RPMI7951 (cell line): ENCODE data around the gene FARP2. TPM values are rescaled to one million over a fixed set of nuclear protein-coding genes. Genes with fewer than 3 reads are reported as not detected.
A peak's percentile ranks its signal among the peaks of the same experiment; 100 is the strongest.
"Not testable (repeated sequence)": the region's sequence is repeated elsewhere in the genome, so short reads cannot be mapped to it uniquely, and the experiment has no call there.

Experiments
- DNase-seq: peaks from one replicate; pipeline ENCODE4 v3.0.0-alpha.2; 2012; ENCODE audit warnings: low read depth
- total RNA-seq: library from RNA; depleted of rRNA; stranded (reverse); fragments of >200 nt; shearing (Covaris generic); gene quantifications from 2 replicates; pipeline ENCODE4 v1.2.3, GENCODE V29; 2014

FARP2 gene
- total RNA-seq, 1 experiment from 2014 or later = 38.1 TPM

DNA sequence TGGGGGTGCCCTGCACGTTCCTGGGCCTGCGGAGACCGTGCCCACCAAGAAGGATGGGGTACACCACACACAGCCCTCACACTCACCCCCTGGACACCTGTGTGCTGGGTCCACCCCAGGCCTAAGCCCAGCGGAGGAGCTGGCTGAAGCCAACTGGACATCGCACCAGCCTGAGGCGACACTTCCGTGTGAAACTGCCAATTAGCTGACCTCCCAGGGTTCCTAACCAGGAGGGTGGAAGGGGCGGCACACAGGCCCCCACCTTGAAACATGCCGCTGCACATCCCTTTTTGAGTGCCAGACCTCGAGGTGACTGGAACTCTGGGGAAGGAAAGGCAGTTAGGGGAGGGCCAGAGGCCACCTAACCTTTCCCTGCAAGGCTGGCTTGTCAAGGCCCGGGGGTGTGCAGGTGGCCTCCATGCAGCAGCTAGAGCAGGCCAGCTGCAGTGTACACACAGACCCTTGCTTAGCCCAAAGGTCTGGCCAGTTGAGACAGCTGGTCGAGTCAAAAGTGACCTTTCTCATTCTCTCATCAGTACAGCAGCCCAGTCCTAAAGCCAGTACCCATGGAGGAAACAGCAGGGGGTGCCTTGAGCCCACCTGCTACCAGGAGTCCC, 147.8 kb downstream of the FARP2 start:
- DNase-seq = no peak

DNA sequence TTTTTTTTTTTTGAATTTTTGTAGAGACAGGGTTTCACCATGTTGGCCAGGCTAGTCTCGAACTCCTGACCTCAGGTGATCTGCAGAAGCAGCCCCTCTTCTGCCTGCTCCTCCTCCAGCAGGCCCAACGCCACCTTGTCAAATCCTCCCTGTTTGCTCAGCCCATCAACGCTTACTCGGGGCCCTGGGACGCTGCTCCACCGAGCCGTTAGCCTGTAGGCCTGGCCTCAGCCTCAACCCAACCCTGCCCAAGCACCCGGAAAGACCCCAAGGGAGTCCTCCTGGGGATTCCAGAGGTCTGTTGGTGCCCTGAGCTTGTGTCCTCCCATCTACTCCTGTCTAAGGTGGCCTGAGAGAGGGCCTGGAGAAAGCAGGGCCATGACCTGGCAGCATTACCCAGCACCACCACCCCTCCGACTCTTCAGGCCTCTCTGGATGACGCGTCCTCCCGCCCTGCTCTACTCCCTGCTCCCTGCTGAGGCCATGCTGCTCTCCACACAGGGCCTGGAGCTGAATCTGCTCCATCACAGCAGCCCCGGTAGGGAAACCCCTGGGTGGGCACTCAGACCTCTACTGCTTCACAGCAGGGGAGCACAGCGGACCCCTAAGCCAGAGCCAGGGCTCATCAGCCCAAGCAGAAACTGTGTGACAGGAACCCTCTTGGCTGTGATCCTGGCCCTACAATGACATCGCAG, 149.1 kb downstream of the FARP2 start:
- DNase-seq = no peak

DNA sequence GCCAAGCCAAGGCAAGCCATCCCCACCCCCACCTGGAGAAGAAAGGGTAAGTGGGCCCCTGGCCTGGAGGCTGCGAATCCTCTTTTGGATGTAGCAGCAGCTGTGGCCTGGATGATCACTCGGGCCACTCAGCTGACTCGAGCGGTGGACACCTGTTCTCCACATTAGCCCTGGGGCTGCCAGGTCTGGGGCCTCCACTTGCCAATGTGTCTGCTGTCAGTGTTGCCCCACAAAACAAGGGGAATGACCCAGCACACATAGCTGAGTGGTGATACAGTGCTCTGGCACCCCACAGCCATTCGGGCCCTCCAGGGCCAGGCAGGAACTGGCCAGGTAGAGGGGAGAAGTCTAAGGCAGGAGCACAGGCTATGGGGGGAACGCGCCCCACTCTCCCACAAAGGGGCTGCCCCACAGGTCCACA, 149.7 kb downstream of the FARP2 start:
- no peak for DNase-seq

DNA sequence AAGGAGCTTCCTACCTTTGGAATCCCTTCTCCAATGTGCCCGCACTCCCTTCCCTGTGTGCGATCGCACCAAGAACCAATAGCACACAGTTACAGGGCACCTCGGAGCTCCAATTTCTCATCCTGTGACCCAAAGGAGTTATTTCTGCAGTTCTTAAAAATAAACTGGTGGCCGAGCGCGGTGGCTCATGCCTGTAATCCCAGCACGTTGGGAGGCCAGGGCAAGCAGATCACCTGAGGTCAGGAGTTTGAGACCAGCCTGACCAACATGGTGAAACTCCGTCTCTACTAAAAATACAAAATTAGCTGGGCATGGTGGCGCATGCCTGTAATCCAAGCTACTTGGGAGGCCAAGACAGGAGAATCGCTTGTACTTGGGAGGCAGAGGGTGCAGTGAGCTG, 150.2 kb downstream of the FARP2 start:
- not testable (repeated sequence) for DNase-seq

DNA sequence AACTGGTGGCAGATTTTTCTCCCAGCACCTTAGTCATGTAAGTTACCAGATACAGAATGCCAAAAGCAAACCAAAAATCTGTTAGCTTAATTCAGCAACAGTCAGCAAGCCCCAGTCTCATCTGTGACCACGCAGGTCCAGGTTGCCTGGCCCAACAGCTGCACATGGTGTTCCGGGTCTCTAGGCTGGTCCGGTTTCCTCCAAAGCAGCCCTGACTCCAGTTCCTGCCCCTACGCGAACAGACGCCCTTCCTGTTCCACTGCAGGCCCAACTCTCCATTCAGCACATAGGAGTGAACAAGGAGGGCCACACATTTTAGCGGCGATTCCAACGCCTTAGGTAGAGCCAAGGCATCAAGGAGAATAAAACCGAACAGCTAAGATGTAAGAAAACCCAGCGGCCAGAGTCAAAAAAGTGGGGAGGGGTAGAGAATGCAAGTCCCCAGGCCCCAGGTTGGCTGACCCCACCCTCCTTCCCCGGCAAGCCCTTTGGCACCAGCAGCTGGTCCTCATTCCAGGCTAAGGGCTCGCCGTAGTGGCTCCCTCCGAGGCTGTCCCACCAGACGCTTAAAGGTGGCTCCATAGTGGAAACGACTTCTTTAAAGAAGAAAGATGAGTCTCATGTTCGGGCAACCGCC, 150.8 kb downstream of the FARP2 start:
- DNase-seq = no peak

DNA sequence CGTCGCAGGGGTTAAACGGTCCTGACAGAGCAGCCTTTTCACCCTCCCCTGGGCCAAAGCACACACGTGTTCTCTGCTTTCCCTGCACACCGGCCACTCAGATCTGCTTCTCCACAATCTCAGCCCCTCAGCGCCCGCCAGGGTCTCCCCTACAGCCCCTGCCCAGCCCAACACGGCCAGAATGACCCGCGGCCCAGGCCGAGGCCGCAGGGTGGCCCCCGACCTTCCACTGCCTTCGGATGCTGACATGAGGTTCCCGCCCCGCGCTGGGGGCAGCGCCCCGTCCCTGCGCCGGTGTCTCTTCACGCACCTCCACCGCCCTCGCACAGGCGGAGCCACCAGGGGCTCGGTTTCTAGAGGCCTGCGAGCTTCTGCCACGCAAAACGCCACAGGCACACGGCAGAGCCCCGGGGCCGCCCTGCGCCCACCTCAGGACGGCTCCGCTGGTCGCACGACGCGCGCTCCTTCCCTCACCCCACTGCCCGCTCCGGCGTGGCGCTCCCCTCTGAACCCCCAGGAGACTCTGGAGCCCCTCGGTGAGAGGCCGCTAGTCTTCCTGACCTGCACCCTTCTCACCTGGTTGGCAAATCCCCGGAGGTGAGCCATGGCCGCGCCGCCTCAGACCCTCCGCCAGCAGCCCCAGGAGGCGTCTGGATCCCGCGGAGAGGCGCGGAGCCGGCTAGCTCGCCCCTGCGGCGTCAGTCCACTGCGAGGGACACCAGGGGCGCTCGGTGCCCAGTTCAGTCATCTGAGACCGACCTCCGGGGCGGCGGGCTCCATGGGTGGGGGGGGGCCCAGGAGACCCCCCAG, 151.6 kb downstream of the FARP2 start:
- DNase-seq = peak; percentile 51

DNA sequence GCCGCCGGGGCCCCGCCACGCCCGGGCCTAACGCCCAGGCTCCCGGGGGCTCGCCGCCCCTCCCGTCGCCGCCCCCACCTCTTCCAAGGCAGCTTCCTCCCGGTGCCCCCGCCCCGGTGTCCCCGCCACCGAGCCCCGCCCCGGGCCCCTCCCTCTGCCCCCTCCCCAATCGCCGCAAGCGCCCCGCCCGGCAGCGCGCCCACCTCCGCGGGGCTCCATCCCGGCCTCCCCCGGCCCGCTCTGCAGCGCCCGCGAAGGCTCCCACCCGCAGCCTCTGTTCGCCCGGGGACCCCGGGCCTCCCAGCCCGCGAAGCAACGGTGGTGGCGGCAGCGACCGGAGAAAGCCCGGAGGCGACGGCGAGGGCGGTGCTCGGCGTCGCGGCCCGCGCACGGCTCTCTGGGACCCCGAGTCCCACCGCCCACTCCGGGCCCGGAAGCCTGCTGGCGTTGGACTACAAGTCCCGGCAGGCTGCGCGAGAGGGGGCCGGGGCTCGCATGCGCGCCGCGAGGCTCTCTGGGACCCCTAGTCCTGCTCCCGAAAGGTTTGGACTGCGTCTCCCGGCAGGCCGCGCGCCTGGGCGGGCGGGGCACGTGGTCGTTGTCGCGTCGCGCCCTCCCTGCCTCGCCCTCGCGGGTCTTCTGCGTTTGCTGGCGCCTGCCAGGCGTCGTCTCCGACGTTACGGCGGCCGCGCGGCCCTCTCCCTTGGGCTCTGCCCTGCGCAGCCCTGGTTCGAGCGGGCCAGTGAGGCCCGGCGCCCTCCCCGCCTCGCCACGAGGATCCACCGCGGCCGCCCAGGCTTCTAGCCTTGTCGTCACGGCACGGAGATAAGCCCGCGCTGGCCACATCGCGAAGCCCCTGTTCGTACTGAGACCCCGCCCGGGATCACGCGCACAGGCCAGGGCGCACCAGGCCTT, 152.4 kb downstream of the FARP2 start, which contains the start of gene STK25:
Gene STK25, minus strand, starts transcription at position 345 of the 915 bp plus-strand sequence. CDS start 549 bp downstream, outside the sequence.
- DNase-seq = peak; percentile 99

DNA sequence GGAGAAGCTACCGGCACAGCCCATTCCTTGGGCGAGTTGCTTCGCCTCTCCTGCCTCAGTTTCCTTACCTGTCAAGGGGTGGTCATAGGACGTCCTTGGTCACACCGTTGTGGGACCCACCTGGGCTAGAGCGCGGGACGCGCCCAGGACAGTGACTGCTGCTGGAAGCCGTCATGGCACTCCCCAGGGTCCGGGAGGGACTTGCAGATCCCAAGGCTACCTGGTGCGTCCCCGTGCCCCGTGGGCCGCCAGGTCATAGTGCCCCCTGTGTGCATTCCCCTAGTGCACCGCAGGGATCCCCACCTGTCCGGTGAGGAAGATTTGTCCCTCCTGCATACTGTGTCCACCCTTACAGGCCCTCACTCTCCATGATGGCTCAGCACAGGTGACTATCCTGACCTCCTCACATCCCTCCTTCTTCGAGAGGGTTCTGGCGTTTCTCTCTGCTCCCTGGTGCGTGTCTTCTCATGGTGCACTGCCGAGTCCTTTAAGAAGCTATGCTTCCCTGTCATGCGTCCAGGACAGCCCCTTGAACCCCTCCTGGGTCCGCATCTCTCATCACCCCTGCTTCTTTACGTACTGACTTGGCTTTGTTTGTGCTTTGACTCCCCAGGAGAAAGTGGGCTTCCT, 153.2 kb downstream of the FARP2 start:
- no peak for DNase-seq

DNA sequence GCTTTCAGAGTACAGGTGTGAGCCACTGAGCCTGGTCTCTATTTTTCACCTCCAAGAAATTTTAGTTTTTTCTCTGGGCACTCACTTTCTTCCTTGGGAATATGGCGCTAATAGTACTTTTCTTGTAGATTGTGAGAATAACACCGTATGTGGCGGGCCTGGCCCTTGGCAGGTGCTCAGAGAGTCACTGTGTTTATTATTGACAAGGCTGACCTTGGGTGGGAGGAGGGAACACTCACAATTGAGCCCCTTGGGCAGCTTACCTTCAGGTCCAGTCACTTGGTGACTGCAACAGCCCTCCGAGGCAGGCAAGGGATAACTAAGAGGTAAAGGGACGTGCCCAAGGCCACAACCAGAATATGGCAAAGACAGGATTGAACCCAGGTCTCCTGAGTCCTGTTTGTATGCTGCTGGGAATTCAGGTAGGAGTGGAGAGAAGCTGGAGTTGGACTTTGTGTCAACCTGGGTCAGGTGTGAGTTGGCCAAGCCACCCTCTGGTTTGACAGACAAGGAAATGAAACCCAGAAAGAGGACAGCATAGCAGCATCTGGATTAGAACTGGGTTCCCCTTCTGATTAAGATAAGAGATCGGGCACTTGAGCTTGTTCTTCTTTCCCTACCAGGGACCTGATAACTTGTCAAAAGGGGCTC, 155.1 kb downstream of the FARP2 start:
- no peak for DNase-seq

DNA sequence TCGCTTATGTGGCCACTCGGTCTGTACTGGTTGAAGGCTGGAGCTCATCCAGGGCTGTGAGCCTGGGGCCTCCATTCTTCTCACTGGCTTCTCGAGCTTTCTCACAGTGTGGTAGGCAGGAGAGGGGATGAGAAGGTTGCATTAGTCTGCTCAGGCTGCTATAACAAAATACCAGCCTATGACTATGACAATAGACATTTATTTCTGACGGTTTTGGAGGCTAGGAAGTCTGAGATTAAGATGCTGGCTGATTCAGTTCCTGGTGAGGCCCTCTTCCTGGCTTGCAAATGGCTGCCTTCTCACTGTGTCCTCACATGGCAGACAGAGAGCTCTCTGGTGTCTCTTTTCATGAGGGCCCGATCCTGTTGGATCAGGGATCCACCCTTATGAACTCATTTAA, 158.5 kb downstream of the FARP2 start:
- DNase-seq = no peak

DNA sequence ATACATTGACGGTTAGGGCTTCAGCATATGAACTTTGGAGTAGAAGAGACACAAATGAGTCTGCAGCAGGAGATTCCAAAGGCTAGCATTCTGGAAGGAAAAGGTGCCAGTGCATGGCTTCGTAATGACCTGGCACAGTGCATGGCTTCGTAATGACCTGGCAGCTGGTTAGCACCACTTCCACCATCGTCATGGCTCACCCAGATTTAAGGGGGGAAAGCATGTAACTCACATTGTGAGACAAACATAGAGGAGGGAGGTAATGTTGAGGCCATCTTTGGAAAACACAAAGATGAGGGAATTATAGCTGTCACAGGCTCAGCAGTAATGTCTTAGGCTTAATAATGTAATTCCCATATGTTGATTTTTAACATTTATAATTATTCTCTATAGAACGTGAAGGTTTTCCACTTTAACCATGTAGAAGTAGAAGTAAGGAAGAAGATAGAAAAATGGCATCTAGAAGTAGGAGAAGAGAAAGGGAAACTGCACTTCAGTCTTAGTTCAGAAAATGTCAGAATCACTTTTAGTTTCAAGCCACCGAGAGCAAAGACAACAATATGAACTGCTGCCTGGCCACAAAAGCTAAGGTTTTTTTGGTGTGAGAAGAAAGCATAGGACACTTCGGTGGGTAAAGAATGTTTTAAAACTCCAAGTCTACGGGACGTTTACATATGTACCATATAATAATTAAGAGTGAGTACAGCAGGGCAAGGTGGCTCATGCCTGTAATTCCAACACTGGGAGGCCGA, 159.1 kb downstream of the FARP2 start:
- DNase-seq = no peak

DNA sequence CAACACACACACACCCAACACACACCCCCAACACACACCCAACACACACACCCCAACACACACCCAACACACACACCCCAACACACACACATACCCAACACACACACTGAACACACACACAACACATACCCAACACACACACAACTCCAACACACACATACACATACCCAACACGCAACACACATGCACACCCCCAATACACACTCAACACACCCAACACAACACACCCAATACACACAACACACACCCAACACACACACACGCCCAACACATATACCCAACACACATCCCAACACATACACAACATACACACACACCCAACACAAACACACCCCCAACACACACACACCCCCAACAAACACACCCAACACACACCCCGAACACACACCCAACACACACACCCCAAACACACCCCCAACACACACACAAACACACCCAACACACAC, 160.5 kb downstream of the FARP2 start:
- DNase-seq = peak; percentile 15

DNA sequence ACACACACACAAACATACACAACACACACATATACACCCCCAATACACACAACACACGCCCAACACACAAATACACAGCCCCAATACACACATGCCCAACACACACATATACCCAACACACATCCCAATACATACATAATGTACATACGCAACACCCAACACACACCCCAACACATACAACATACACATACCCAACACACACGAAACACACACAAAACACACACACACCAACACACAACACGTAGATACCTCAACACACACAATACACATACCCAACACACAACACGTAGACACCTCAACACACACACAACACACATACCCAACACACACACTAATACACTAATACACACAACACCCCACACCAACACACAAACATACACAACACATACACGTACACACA, 161.2 kb downstream of the FARP2 start:
- no peak for DNase-seq

DNA sequence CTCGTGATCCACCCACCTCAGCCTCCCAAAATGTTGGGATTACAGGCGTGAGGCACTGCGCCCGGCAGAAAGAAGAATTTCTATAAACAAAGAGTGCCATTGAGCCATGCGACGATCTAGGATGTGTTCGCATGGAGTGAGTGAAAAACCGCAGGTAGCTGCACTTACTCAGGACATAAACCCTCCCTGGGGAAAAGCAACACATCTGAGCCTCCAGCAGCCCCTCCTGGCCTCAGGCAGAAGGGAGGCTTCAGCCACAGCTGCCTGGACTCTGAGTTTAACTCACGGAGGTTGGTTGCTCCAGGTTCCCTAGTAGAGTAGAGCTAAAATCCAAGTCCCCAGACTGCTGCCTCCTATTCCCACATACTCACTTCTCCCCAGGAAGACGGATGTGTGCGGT, 163.6 kb downstream of the FARP2 start:
- peak; percentile 55 for DNase-seq

DNA sequence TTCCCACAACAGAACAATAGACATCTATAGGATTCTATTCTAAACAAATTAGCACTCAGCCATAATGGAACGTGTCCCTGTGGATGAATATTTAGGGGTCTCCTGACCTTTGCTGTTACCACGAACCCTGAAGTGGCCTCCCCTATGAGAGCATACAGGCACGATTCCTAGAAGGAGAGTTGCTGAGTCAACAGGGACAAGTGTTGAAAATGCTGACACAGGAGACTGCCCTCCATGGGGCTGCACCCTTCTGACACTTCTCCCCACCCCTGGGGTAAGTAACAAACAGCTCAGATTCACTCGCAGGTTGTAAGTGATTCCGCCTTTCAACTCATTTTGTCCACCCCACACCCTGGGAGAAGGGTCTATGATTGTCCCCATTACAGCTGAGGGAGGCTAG, 166.4 kb downstream of the FARP2 start:
- no peak for DNase-seq

DNA sequence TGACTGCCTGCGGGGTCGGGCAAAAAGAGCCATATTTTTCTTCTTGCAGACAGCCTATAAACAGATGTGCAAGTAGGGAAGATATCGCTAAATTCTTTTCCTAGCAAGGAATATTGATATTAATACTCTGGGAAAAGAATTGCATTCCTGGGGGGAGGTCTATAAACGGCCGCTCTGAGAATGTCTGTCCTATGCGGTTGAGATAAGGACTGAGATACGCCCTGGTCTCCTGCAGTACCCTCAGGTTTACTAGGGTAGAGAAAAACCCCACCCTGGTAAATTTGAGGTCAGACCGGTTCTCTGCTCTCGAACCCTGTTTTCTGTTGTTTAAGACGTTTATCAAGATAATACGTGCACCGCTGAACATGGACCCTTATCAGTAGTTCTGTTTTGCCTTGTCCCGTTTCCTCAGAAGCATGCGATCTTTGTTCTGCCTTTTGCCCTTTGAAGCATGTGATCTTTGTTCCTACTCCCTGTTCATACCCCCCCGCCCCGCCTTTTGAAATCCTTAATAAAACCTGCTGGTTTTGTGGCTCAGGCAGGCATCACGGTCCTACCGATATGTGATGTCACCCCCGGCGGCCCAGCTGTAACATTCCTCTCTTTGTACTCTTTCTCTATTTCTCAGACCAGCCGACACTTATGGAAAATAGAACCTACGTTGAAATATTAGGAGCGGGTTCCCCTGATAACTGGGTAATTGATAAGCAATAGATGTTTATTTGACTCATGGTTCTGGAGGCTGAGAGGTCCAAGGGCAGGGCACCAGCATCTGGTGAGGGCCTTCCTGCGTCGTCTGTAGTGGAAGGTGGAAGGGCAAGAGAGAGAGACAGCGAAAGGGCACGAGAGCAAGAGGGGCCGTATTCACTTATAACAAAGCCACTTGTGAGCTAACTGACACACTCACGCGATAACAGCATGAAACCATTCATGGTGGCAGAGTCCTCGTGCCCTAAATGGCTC, 170.0 kb downstream of the FARP2 start:
- DNase-seq = not testable (repeated sequence)

DNA sequence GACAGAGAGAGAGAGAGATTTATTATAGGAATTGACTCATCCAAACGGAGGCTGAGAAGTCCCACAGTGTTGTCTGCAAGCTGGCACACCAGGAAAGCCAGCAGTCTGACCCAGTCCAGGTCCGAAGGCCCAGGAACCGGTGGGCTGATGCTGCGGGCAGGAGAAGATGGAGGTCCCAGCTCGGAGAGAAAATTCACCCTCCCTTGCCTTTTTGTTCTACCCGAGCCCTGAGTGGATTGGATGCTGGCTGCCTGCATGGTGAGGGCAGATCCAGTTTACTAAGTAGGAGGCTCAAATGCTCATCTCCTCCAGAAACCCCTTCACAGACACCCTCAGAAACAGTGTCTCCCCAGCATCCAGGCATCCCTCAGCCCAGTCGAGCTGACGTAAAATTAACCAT, 174.5 kb downstream of the FARP2 start:
- DNase-seq = no peak

DNA sequence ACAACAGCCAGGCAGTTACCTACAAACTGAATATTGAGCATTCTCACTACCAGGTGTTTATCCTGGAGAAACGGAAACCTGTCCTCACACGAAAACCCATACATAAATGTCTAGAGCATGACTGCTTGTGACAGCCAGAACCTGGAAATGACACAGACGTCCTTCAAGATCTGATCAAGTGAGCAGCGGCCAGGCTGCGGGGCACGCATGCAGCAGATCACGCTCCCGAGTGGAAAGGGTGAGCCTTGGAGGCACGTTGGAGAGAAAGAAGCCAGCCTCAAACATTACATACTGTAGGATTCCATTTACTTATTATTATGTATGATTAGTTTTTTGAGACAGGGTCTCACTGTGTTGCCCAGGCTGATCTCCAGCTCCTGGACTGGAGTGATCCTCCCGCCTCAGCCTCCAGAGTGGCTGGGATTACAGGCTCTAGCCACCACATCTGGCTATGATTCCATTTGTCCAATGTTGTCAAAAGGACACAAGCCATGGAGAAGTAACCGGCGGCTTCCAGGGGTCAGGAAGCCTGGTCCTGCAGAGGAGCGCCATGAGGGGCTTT, 175.2 kb downstream of the FARP2 start:
- DNase-seq = no peak
